Measurements from ENCODE around the gene SYNDIG1L.

Gene SYNDIG1L

DNA sequence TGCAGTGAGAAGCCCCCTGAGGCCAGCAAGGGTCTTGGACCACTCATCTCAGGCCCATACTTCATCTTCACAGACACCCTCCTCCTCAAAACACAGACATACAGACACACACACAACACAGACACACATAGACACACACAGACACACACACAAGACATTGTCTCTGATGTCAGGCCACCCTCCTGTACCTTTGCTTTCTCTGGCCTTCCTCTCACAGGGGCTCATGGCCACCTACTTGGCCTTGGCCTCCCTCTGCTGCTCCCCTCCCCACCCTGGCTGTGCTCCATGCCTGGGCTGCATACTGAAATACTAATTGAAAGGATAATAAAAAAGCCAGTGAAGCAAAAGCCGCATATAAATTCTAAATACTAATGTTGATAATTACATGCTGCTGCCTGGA is 1.6 kb upstream of the SYNDIG1L start:
- no peak for DNase-seq

DNA sequence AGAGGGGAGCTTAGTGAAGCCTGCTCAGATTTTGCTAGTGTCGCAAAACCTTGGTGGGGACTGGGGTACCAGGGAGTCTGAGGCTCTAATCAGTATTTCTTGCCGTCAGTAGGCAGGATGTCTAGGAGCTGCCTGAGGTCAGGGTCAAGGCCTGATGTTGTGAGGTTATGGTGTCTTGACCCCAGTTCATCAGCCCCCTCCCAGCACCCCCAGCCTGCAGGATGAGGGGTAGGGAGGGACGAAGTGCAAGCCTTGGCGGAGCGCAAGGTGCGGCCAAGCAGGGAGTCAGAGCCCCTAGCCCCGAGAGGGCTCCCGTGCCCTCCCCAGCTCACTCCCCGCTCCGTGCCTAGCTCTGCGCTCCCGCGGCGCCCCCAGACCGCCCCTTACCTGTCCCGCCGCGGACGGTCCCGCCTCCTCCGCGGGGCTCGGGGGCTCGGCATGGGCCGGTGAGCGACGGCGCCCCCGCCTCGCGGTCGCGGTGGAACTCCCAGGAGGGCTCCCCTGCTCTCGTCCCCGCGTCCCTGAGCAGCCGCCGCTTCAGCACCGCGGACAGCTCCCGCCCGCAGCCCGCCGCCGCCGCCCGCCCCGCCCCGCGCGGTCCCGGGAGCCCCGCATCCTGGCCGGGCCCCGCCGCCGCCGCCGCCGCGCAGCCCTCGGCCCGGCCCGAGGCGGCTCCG is 347 bp downstream of the SYNDIG1L start:
- peak; percentile 56 for DNase-seq

GRCh38 chr14:74424606-74425005 is 1.4 kb downstream of the SYNDIG1L start:
- DNase-seq, result no peak

DNA sequence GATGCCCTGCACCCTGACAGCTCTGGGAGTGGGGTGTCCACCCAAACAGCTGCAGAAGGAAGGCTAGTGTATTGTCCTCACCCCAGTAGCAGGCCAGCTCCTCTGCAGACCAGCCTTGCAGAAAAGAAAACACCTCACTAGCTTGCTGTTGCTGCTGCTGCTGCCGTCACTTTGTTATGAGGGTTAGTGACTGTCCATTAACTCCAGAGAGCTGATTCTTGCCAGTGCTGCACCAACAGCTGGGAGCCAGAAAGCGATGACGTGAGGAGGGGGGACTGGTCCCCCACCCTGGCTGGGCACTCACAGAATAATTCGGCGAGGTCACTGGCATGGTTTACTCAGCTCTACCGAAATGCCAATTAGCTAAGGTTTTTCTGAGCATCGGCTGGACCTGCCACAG is 2.8 kb downstream of the SYNDIG1L start:
- no peak for DNase-seq

- no peak for DNase-seq
These were observed 4.0 kb downstream of the SYNDIG1L start for GRCh38 chr14:74421981-74422380.

GRCh38 chr14:74419086-74419485 is 6.9 kb downstream of the SYNDIG1L start:
- DNase-seq, result no peak

- no peak for DNase-seq
These were observed 8.0 kb downstream of the SYNDIG1L start for GRCh38 chr14:74418031-74418430.

DNA sequence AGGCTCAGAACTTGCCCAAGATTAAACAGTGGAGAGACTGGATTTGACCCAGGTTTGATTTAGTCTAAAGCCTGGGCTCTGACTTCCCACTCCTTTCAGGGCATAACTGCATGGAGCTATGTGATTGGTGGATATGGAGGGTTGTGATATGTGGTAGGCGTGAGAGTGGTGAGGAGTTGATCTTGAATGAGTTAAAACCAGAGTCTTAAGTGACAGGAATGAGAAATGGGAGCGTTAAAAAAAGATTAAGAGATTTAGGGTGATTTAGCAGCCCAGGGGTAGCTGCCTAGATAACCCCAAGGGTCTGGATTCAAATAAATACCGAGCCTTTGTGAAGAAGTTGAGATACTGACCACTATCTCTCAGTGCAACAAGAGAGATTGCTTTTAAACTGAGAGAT is 8.4 kb downstream of the SYNDIG1L start:
- DNase-seq, result no peak

DNA sequence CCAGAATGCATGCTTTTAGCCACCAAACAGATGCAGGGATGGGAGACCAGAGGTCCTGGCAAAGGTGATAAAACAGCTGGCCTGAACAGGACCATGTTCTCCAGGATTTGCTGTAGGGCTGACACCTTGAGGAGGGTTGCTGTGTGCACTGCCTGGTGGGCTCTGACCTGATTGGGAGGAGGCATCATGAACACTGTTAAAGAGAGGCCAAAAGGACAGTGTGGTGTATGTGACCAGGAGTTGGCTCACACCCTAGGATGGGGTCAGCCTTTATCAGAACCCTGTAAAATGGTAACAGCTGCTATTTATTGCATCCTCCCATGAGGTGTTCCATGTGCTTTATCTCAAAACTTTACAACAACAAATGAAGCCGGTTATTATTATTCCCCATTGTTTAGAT is 8.8 kb downstream of the SYNDIG1L start:
- DNase-seq, result no peak

- DNase-seq, result no peak
These were observed 10.9 kb downstream of the SYNDIG1L start for GRCh38 chr14:74415115-74415437.

DNA sequence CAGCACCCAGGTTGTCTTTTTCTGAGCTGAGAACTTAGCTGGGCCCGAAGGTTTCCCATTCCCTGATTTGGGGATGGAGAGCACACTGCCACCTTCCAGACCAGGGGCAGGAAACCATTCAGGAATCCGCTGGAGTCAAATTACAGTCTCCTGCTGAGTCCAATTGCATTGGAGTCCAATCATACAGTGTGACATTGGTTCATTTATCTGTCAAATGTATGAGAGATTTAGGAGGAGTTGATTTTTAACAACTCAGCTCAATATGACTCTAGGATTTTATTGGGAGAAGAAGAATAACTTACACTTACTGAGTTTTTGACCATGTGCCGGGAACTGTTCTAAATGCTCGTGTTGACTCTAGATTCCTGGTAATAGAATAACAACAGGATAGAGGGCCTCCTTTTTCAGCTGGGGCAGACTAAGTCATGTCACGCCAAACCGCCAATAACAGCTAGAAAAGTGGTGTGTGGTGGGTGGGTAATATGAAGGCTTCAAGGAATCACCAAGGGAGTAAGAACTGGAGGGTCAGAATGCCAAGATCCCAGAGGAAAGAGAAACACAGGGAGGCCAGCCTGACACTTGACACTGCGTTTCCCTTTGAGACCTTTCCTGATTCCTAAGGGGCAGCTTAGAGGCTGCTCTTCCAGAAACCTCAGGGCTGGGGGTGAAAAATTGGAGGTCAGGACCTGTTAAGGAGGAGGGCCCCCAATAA is 11.5 kb downstream of the SYNDIG1L start:
- DNase-seq, result no peak

GRCh38 chr14:74413627-74414026 is 12.4 kb downstream of the SYNDIG1L start:
- no peak for DNase-seq

- no peak for DNase-seq
These were observed 13.3 kb downstream of the SYNDIG1L start for GRCh38 chr14:74412753-74413152.

- DNase-seq, result no peak
These were observed 14.3 kb downstream of the SYNDIG1L start for GRCh38 chr14:74411671-74412070.

- DNase-seq, result no peak
These were observed 16.6 kb downstream of the SYNDIG1L start for GRCh38 chr14:74409441-74409840.

- no peak for DNase-seq
These were observed 17.1 kb downstream of the SYNDIG1L start for GRCh38 chr14:74408870-74409269.

DNA sequence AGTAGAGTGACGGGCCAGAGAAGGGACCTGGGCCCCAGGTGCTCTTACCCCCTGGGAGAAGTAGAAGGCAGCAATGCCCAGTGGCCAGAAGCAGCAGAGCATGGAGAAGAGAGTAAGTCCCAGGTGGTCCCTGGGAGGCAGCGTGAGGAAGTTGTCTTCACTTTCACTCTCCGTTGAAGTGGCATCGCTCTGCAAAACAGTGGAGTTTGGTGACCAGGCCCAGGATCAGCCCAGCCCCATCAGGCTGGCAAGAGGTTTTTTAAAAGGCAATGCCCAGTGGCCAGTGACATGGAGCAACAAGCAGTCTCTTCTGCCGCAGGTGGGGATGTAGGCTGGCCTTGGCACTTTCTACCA is 18.2 kb downstream of the SYNDIG1L start:
- DNase-seq, result no peak

DNA sequence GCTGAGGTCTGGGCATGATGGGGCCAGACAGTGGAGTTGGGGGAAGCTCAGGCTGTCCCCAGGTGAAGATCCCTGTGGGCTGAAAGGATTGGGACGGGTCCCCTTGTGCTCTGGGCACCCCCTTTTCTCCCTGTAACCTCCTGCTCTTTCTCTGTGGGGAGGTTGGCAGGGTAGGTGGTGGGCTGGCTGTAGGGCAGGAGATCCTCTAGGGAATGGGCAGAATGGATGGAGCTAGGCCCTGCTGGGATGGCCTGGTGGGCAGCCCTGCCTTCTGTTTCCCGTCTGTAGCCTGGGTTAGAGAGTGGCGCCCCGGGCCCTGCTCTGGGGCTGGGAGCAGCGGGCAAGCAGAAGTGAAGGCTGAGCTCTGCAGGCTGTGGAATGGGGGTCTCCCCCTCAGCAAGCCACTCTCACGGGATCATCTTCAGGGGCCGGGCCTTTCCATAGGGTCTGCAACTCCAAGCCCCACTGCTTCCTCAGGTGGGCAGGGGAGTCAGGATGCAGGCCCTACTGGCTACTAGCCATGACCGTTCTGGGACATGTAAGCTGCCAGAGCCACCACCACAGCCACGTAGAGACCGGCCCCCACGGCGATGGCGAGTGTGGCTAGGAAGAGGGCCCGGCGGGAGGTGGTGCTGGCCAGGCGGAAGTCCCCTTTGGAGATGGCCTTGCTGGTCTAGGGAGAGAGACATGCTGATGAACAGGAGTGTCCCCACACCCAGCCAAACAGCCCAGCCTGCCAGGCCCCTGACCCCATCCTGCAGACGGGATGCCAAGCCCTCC is 18.8 kb downstream of the SYNDIG1L start:
- no peak for DNase-seq

DNA sequence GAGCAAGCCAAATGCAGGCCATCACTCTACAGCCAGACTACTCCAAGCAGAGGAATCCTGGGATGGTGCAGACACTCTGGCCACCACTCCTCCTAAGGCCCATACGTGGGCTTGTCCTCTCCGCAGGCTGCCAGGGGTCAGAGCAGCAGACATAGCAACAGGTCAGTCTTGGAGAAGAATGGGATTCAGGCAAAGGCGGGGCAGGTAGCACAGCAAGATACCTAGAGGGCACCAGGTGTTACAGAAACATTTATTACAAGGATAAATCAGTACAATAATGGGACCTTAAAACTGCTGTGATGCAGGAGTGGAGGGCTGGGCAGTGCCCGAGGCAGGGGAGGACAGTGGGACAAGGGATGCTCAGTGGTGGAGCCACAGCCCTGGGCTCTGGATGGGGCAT is 20.3 kb downstream of the SYNDIG1L start:
- DNase-seq, result no peak

DNA sequence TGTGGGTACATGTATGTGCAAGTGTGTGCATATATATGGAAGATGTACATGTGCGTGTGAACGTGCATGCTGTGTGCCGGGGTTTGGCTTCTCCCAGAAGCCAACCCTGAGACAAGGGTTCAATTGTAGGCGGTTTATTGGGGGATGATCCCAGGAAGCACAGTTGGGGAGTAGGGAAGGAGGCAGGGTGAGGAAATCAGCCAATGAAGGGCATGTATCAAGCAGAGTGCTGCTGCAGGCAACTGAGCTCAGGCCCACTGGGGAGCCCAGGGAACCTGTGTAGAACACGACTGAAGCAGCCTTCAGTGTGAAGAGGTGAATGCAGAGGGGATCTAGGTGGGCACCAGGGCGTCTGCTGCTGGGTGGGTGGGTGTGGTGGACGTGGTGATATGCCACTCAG is 21.6 kb downstream of the SYNDIG1L start:
- no peak for DNase-seq

GRCh38 chr14:74403619-74404417 is 22.2 kb downstream of the SYNDIG1L start:
- DNase-seq, result no peak

- DNase-seq, result no peak
These were observed 23.4 kb downstream of the SYNDIG1L start for GRCh38 chr14:74402401-74403251.
